ENCODE measurements around the gene NVL.

DNA sequence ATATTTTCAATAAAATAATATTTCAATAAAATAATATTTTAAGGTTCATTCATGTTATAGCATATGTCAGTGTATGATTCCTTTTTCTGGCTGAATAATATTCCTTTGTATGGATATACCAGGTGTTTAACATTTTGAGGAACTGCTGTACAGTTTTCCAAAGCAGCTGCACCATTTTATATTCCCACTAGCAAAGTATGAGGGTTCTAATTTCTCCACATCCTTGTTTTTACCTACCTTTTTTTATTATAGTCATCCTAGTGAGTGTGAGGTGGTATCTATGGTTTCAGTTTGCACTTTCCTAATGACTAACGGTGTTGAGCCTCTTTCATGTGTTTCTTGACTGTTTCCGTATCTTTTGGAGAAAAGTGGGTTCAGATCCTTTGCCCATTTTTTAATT, 141.7 kb downstream of the NVL start:
- TF ChIP-seq POLR2AphosphoS5 (IDR thresholded peaks at IDR 0.05; ENCODE audit: insufficient read depth, low read depth, low read length), result no peak
- TF ChIP-seq MYC (IDR thresholded peaks at IDR 0.05; ENCODE audit: low read depth, low read length), result no peak
- no peak for TF ChIP-seq CTCF (IDR thresholded peaks at IDR 0.05; ENCODE audit: extremely low read depth in 1 of 2, insufficient read depth in 1 of 2, low read depth in 1 of 2, low read length in 2 of 2)
- no peak for TF ChIP-seq POLR2A (IDR thresholded peaks at IDR 0.05; ENCODE audit: low read depth, low read length)

Measured in endothelial cell of umbilical vein (primary cell).